NCI-H2081 treated with DMSO at 0.1 percent for 48 hours (cell line): ENCODE measurements around the gene NCBP1.

Experiments used
- DNase-seq: peaks from one replicate; lab custom pipeline; 2025; lab: John Stamatoyannopoulos, UW

NCBP1 gene

GRCh38 chr9:97627624-97628023 is 6.0 kb upstream of the NCBP1 start:
- DNase-seq = no peak

- no peak for DNase-seq
These were observed 5.0 kb upstream of the NCBP1 start for GRCh38 chr9:97628668-97629067.

GRCh38 chr9:97629156-97629555 is 4.5 kb upstream of the NCBP1 start:
- DNase-seq = no peak

GRCh38 chr9:97630591-97630990 is 3.0 kb upstream of the NCBP1 start:
- DNase-seq = no peak

- peak; percentile 78 for DNase-seq
These were observed 1.2 kb upstream of the NCBP1 start for GRCh38 chr9:97632248-97632984.

GRCh38 chr9:97633859-97634490 is 354 bp downstream of the NCBP1 start:
- no peak for DNase-seq

GRCh38 chr9:97635026-97635425 is 1.4 kb downstream of the NCBP1 start:
- DNase-seq = no peak

- no peak for DNase-seq
These were observed 3.3 kb downstream of the NCBP1 start for GRCh38 chr9:97636903-97637302.

- no peak for DNase-seq
These were observed 5.0 kb downstream of the NCBP1 start for GRCh38 chr9:97638666-97639065.

- no peak for DNase-seq
These were observed 6.7 kb downstream of the NCBP1 start for GRCh38 chr9:97640325-97640724.

GRCh38 chr9:97645720-97646119 is 12.1 kb downstream of the NCBP1 start:
- no peak for DNase-seq

GRCh38 chr9:97647996-97648395 is 14.4 kb downstream of the NCBP1 start:
- DNase-seq = no peak

- no peak for DNase-seq
These were observed 18.0 kb downstream of the NCBP1 start for GRCh38 chr9:97651646-97652045.

- no peak for DNase-seq
These were observed 25.1 kb downstream of the NCBP1 start for GRCh38 chr9:97658707-97659106.

- DNase-seq = no peak
These were observed 26.1 kb downstream of the NCBP1 start for GRCh38 chr9:97659771-97660170.

GRCh38 chr9:97660340-97660739 is 26.7 kb downstream of the NCBP1 start:
- DNase-seq = no peak

GRCh38 chr9:97660847-97661246 is 27.2 kb downstream of the NCBP1 start:
- no peak for DNase-seq

- DNase-seq = no peak
These were observed 32.1 kb downstream of the NCBP1 start for GRCh38 chr9:97665742-97666141.

- DNase-seq = no peak
These were observed 33.5 kb downstream of the NCBP1 start for GRCh38 chr9:97666907-97667686.

- no peak for DNase-seq
These were observed 34.9 kb downstream of the NCBP1 start for GRCh38 chr9:97668485-97668884.

- no peak for DNase-seq
These were observed 37.0 kb downstream of the NCBP1 start for GRCh38 chr9:97670586-97670985.

GRCh38 chr9:97672403-97672802 is 38.8 kb downstream of the NCBP1 start:
- DNase-seq = no peak

- DNase-seq = no peak
These were observed 40.3 kb downstream of the NCBP1 start for GRCh38 chr9:97673922-97674321.
